Retinal pigment epithelial cell (primary cell): Measurements from ENCODE around the gene KRT71.

Experiments used
- DNase-seq: peaks from one replicate; pipeline ENCODE4 v3.0.0-alpha.2; 2010; ENCODE audit warnings: low read depth
- H3K4me3 ChIP-seq: 2 replicates; pipeline ENCODE4 v1.5.1; 2011; ENCODE audit warnings: mild to moderate bottlenecking, low read length, control low read depth, moderate library complexity
- TF ChIP-seq, protein P1 (sequence below): conservative IDR thresholded peaks from 2 replicates; pipeline ENCODE4 v1.5.1; 2011; ENCODE audit warnings: low read depth, low read length, control low read depth, inconsistent platforms

Gene KRT71

GRCh38 chr12:52531566-52532300 is 21.2 kb downstream of the KRT71 start:
- TF ChIP-seq, protein P1, sequence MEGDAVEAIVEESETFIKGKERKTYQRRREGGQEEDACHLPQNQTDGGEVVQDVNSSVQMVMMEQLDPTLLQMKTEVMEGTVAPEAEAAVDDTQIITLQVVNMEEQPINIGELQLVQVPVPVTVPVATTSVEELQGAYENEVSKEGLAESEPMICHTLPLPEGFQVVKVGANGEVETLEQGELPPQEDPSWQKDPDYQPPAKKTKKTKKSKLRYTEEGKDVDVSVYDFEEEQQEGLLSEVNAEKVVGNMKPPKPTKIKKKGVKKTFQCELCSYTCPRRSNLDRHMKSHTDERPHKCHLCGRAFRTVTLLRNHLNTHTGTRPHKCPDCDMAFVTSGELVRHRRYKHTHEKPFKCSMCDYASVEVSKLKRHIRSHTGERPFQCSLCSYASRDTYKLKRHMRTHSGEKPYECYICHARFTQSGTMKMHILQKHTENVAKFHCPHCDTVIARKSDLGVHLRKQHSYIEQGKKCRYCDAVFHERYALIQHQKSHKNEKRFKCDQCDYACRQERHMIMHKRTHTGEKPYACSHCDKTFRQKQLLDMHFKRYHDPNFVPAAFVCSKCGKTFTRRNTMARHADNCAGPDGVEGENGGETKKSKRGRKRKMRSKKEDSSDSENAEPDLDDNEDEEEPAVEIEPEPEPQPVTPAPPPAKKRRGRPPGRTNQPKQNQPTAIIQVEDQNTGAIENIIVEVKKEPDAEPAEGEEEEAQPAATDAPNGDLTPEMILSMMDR, result no peak
- no peak for DNase-seq
- H3K4me3 ChIP-seq, result no peak overlapping the region

DNA sequence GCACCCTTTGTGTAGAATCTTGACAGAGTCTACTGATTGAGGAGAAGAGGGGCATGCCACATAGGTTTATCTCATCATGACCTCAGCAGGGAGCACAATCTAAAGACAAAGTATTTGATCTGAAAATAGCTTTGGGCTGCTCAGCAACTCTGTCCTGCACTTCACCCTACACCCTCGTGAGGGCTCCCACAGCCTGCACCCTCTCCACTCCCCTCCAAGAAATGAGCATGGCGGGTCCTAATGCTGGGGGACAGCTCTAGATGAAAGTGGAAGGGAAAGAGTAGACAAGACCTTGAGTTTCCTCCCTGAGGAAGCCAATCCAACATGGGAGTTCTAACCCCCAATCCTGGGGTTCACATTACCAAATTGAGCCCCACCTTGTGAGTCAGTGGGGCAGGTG is 22.0 kb downstream of the KRT71 start:
- no peak overlapping the region for H3K4me3 ChIP-seq
- TF ChIP-seq, protein P1, result no peak
- no peak for DNase-seq

DNA sequence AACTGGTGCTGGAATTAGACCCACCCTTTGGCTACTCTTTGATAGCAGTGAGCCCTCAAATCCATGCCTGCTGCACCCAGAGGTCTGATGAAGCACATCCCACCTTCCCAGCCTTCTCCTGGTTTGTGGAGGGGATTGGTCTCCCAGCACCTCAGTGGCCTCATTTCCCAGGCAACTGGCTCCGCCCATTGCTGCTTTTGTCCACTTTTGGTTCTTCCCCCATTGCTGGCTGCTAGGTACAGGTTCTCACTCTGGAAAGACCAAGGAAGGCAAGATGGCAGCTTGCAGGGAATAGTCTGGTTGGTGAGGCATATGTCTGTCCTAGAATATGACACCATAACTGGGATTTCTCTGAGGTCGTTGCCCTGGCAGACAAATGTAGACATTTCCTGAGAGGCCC is 22.6 kb downstream of the KRT71 start:
- TF ChIP-seq, protein P1, result no peak
- DNase-seq, result no peak

GRCh38 chr12:52529846-52530245 is 23.1 kb downstream of the KRT71 start:
- TF ChIP-seq, protein P1, result no peak
- no peak for DNase-seq
- H3K4me3 ChIP-seq, result no peak overlapping the region

More for the DNA sequence above, 22.6 kb downstream of the KRT71 start:
- H3K4me3 ChIP-seq, result no peak overlapping the region

- TF ChIP-seq, protein P1, result no peak
- DNase-seq, result no peak
- H3K4me3 ChIP-seq, result no peak overlapping the region
Measured at GRCh38 chr12:52529417-52529816, 23.5 kb downstream of the KRT71 start.

- TF ChIP-seq, protein P1, result no peak
- no peak for DNase-seq
- no peak overlapping the region for H3K4me3 ChIP-seq
Measured at GRCh38 chr12:52528641-52529143, 24.3 kb downstream of the KRT71 start.

- no peak for DNase-seq
- H3K4me3 ChIP-seq, result no peak overlapping the region
- TF ChIP-seq, protein P1, result no peak
Measured at GRCh38 chr12:52527121-52527800, 25.7 kb downstream of the KRT71 start.
